Measurements from ENCODE around the gene GPC6. TPM values are rescaled to one million over a fixed set of nuclear protein-coding genes. Genes with fewer than 3 reads are reported as not detected.

Gene GPC6
- total RNA-seq, 1 donor: 77.8 TPM

- H2AFZ ChIP-seq (ENCODE audit: low read length): peak overlapping the region; percentile 3
- no peaks in the 10 kb centered on the region for H3K36me3 ChIP-seq (ENCODE audit: insufficient read depth, low read length)
- TF ChIP-seq CTCF (IDR thresholded peaks at IDR 0.05; ENCODE audit: extremely low read depth, low read depth, low read length): no peak
- H3K9me3 ChIP-seq (ENCODE audit: low read depth, low read length): no peaks in the 10 kb centered on the region
- H4K20me1 ChIP-seq (ENCODE audit: insufficient read depth, low read length): no peaks in the 10 kb centered on the region
- H3K79me2 ChIP-seq (ENCODE audit: insufficient read depth, low read length): no peaks in the 10 kb centered on the region
- H3K4me3 ChIP-seq (ENCODE audit: insufficient read depth, low read length): no peak overlapping the region
- H3K4me1 ChIP-seq (ENCODE audit: insufficient read depth, low read length): peaks cover 5% of the 10 kb centered on the region
- H3K4me2 ChIP-seq (ENCODE audit: insufficient read depth, low read length): no peak overlapping the region
- H3K27me3 ChIP-seq (ENCODE audit: insufficient read depth, low read length): no peaks in the 10 kb centered on the region
- H3K27ac ChIP-seq (ENCODE audit: low read depth, low read length): no peak overlapping the region
- DNase-seq (ENCODE audit: insufficient read length, low spot score, missing footprints): peak; percentile 82
Measured at GRCh38 chr13:93505104-93505952, 278.7 kb downstream of the GPC6 start.

GRCh38 chr13:93511011-93511410 is 284.4 kb downstream of the GPC6 start:
- Histone ChIP-seq H3K9me3 (ENCODE audit: low read depth, low read length) (no peaks in the 10 kb centered on the region), H3K4me2 (ENCODE audit: insufficient read depth, low read length) (no peak overlapping the region), H2AFZ (ENCODE audit: low read length) (no peak overlapping the region), H3K27me3 (ENCODE audit: insufficient read depth, low read length) (no peaks in the 10 kb centered on the region), H3K27ac (ENCODE audit: low read depth, low read length) (no peak overlapping the region), H4K20me1 (ENCODE audit: insufficient read depth, low read length) (no peaks in the 10 kb centered on the region), H3K4me1 (ENCODE audit: insufficient read depth, low read length) (peaks cover 2% of the 10 kb centered on the region), H3K79me2 (ENCODE audit: insufficient read depth, low read length) (no peaks in the 10 kb centered on the region), H3K4me3 (ENCODE audit: insufficient read depth, low read length) (no peak overlapping the region), H3K36me3 (ENCODE audit: insufficient read depth, low read length) (no peaks in the 10 kb centered on the region)
- TF ChIP-seq CTCF (IDR thresholded peaks at IDR 0.05; ENCODE audit: extremely low read depth, low read depth, low read length): no peak
- DNase-seq (ENCODE audit: insufficient read length, low spot score, missing footprints): no peak

- Histone ChIP-seq H3K36me3 (ENCODE audit: insufficient read depth, low read length) (no peaks in the 10 kb centered on the region), H3K9me3 (ENCODE audit: low read depth, low read length) (no peaks in the 10 kb centered on the region), H2AFZ (ENCODE audit: low read length) (no peak overlapping the region), H3K27ac (ENCODE audit: low read depth, low read length) (no peak overlapping the region), H3K4me1 (ENCODE audit: insufficient read depth, low read length) (peaks cover 2% of the 10 kb centered on the region), H3K4me3 (ENCODE audit: insufficient read depth, low read length) (no peak overlapping the region), H3K79me2 (ENCODE audit: insufficient read depth, low read length) (no peaks in the 10 kb centered on the region), H3K27me3 (ENCODE audit: insufficient read depth, low read length) (no peaks in the 10 kb centered on the region), H4K20me1 (ENCODE audit: insufficient read depth, low read length) (no peaks in the 10 kb centered on the region), H3K4me2 (ENCODE audit: insufficient read depth, low read length) (no peak overlapping the region)
- DNase-seq (ENCODE audit: insufficient read length, low spot score, missing footprints): no peak
- TF ChIP-seq CTCF (IDR thresholded peaks at IDR 0.05; ENCODE audit: extremely low read depth, low read depth, low read length): no peak
Measured at GRCh38 chr13:93515267-93515666, 288.7 kb downstream of the GPC6 start.

GRCh38 chr13:93517658-93518057 is 291.1 kb downstream of the GPC6 start:
- Histone ChIP-seq H3K36me3 (ENCODE audit: insufficient read depth, low read length) (no peaks in the 10 kb centered on the region), H4K20me1 (ENCODE audit: insufficient read depth, low read length) (no peaks in the 10 kb centered on the region), H3K27ac (ENCODE audit: low read depth, low read length) (no peak overlapping the region), H3K4me3 (ENCODE audit: insufficient read depth, low read length) (no peak overlapping the region), H3K4me2 (ENCODE audit: insufficient read depth, low read length) (no peak overlapping the region), H3K79me2 (ENCODE audit: insufficient read depth, low read length) (no peaks in the 10 kb centered on the region), H3K27me3 (ENCODE audit: insufficient read depth, low read length) (no peaks in the 10 kb centered on the region), H3K4me1 (ENCODE audit: insufficient read depth, low read length) (no peaks in the 10 kb centered on the region), H2AFZ (ENCODE audit: low read length) (no peak overlapping the region), H3K9me3 (ENCODE audit: low read depth, low read length) (no peaks in the 10 kb centered on the region)
- no peak for TF ChIP-seq CTCF (IDR thresholded peaks at IDR 0.05; ENCODE audit: extremely low read depth, low read depth, low read length)
- no peak for DNase-seq (ENCODE audit: insufficient read length, low spot score, missing footprints)

All from osteoblast (primary cell).